K562 (cell line): ENCODE results near the gene TJAP1.

Experiments used
- ATF2 ChIP-seq: sonication (generic); formaldehyde crosslinking; IDR thresholded peaks from 2 replicates; pipeline ENCODE4 v1.8.1; 2022; ENCODE audit warnings: missing genetic modification reagents
- CC2D1A ChIP-seq: fragments of 450-650 bp; IDR thresholded peaks from 2 replicates; pipeline ENCODE4 v1.6.1; 2017; ENCODE audit warnings: mild to moderate bottlenecking
- CEBPB ChIP-seq: fragments of 450-650 bp; IDR thresholded peaks from 2 replicates; pipeline ENCODE4 v1.6.1; 2016; ENCODE audit warnings: missing genetic modification characterization, missing compliant biosample characterization
- CTCF ChIP-seq, 3 experiments: IDR thresholded peaks in 2 of 3; conservative IDR thresholded peaks in 1 of 3; 2 replicates each; pipeline ENCODE4 v1.5.1; 2011 to 2012; ENCODE audit warnings: low read length in 3 of 3, mild to moderate bottlenecking in 3 of 3, control low read depth in 2 of 3, improper control_type of control experiment in 1 of 3, inconsistent platforms in 1 of 3, low read depth in 1 of 3, mixed read lengths in 1 of 3, moderate library complexity in 1 of 3; ENCODE audit not compliant: insufficient read depth in 2 of 3
- DDX20 ChIP-seq: fragments of 450-650 bp; IDR thresholded peaks from 2 replicates; pipeline ENCODE4 v1.6.1; 2016; ENCODE audit warnings: missing genetic modification characterization, low read depth, mild to moderate bottlenecking, missing compliant biosample characterization, moderate library complexity
- MAFF ChIP-seq: IDR thresholded peaks from 2 replicates; pipeline ENCODE4 v1.6.1; 2012; ENCODE audit warnings: low read length, improper control_type of control experiment
- NFE2L1 ChIP-seq: fragments of 450-650 bp; IDR thresholded peaks from 2 replicates; pipeline ENCODE4 v1.6.1; 2016; ENCODE audit warnings: missing genetic modification characterization, low read depth, mild to moderate bottlenecking, missing compliant biosample characterization, moderate library complexity, borderline replicate concordance
- POLR2A ChIP-seq: fragments of 450-650 bp; conservative IDR thresholded peaks from 2 replicates; pipeline ENCODE4 v1.6.1; 2016
- POLR2AphosphoS5 ChIP-seq: IDR thresholded peaks from 2 replicates; pipeline ENCODE4 v1.6.1; 2011; ENCODE audit warnings: mild to moderate bottlenecking, low read depth, low read length, moderate library complexity; ENCODE audit not compliant: control insufficient read depth, insufficient read depth
- POLR3A ChIP-seq: IDR thresholded peaks from 2 replicates; pipeline ENCODE4 v1.6.1; 2011; ENCODE audit warnings: borderline replicate concordance, mild to moderate bottlenecking, moderate library complexity; ENCODE audit not compliant: insufficient read length, insufficient read depth; ENCODE audit errors: extremely low read depth
- TCF7L2 ChIP-seq: fragments of 150-350 bp; IDR thresholded peaks from 2 replicates; pipeline ENCODE4 v1.6.1; 2016; ENCODE audit warnings: low read depth, mild to moderate bottlenecking, low read length, moderate library complexity
- ZBTB33 ChIP-seq: sonication (generic); formaldehyde crosslinking; IDR thresholded peaks from 2 replicates; pipeline ENCODE4 v1.8.1; 2023; ENCODE audit warnings: mild to moderate bottlenecking, missing genetic modification reagents
- ZC3H8 ChIP-seq: fragments of 450-650 bp; IDR thresholded peaks from 2 replicates; pipeline ENCODE4 v1.6.1; 2017
- ZNF778 ChIP-seq: fragments of 450-650 bp; formaldehyde crosslinking; IDR thresholded peaks from 2 replicates; pipeline ENCODE4 v1.4.0; 2020; ENCODE audit warnings: mild to moderate bottlenecking, moderate library complexity

DNA sequence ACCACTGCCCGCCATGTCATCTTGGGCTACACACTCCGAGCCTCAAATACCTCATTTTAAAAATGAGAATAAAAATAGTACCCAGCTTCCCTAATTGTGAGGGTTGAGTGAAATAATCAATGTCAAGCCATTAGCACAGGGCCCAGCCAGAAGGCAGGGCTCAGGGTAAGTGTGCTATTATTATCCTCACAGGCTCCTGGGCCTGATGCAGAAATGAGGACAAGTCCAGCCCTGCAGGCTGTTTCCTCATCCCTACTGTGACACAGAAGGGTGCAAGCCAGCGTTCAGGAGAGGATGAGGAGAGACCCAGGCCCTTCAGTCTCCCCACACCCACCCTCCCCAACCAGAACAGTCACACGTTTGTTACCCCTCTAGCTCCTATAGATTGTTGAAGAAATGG lies 26.0 kb upstream of the TJAP1 start:
- TF ChIP-seq ZBTB33 (CRISPR knock-in tag), result no peak
- TF ChIP-seq MAFF, result no peak
- TF ChIP-seq TCF7L2, result no peak
- no peak for TF ChIP-seq CC2D1A
- no peak for TF ChIP-seq DDX20 (tag)
- TF ChIP-seq POLR2AphosphoS5, result no peak
- no peak for TF ChIP-seq POLR2A
- no peak for TF ChIP-seq CEBPB (tag)
- no peak for TF ChIP-seq POLR3A
- no peak for TF ChIP-seq NFE2L1 (tag)
- TF ChIP-seq ATF2 (CRISPR knock-in tag), result no peak
- no peak for TF ChIP-seq CTCF (IDR thresholded peaks at IDR 0.05 in 2 of 3, conservative IDR thresholded peaks at IDR 0.05 in 1 of 3; ENCODE audit: insufficient read depth in 2 of 3, low read depth in 1 of 3, low read length in 3 of 3)
- TF ChIP-seq ZC3H8, result no peak
- TF ChIP-seq ZNF778 (CRISPR knock-in tag), result no peak
